Skeletal muscle tissue (tissue), 4 donors: ENCODE results near the gene NCLN. TPM values are rescaled to one million over a fixed set of nuclear protein-coding genes. Genes with fewer than 3 reads are reported as not detected.
A peak's percentile ranks its signal among the peaks of the same experiment; 100 is the strongest.
"Not testable (repeated sequence)": the region's sequence is repeated elsewhere in the genome, so short reads cannot be mapped to it uniquely, and the experiment has no call there.

Experiments
- H3K27ac ChIP-seq: one replicate; pipeline ENCODE4 v1.7.0; 2013; ENCODE audit warnings: mild to moderate bottlenecking, low read depth, low read length, inconsistent platforms
- H3K27me3 ChIP-seq, 3 donors: one replicate each; pipeline ENCODE4 v1.7.0; 2013; ENCODE audit warnings: low read length in 3 of 3; ENCODE audit not compliant: control insufficient read depth in 3 of 3, insufficient read depth in 3 of 3
- H3K36me3 ChIP-seq, 3 donors: one replicate each; pipeline ENCODE4 v1.7.0; 2013; ENCODE audit warnings: low read length in 3 of 3; ENCODE audit not compliant: control insufficient read depth in 3 of 3, insufficient read depth in 3 of 3
- H3K4me1 ChIP-seq, 3 donors: one replicate each; pipeline ENCODE4 v1.7.0; 2013; ENCODE audit warnings: low read length in 3 of 3, mild to moderate bottlenecking in 3 of 3; ENCODE audit not compliant: control insufficient read depth in 3 of 3, insufficient read depth in 3 of 3
- H3K4me3 ChIP-seq, 3 donors: one replicate each; pipeline ENCODE4 v1.7.0; 2013; ENCODE audit warnings: low read length in 3 of 3
- H3K9ac ChIP-seq, 3 donors: one replicate each; pipeline ENCODE4 v1.7.0; 2013; ENCODE audit warnings: low read length in 3 of 3, mild to moderate bottlenecking in 3 of 3, moderate library complexity in 2 of 3, low read depth in 1 of 3
- H3K9me3 ChIP-seq, 3 donors: one replicate each; pipeline ENCODE4 v1.7.0; 2013; ENCODE audit warnings: low read length in 3 of 3; ENCODE audit not compliant: control insufficient read depth in 3 of 3
- total RNA-seq: library from RNA; depleted of rRNA; stranded (reverse); fragments of >200 nt; gene quantifications from one replicate; pipeline ENCODE4 v1.2.3, GENCODE V29; 2014
- donor health status: Osteomylitis.

Gene NCLN
- total RNA-seq, 1 donor from 2014 or later, result 8.9 TPM

GRCh38 chr19:3163230-3163886 lies 22.4 kb upstream of the NCLN start:
- peak overlapping the region in 1 of 3 donors; percentile 16 for H3K9ac ChIP-seq
- H3K27me3 ChIP-seq, result no peaks in the 10 kb centered on the region
- peaks cover 0 to 7% (median 0%) of the 10 kb centered on the region in 3 donors for H3K9me3 ChIP-seq
- H3K4me1 ChIP-seq, result no peaks in the 10 kb centered on the region
- no peak overlapping the region for H3K4me3 ChIP-seq
- H3K36me3 ChIP-seq, result no peaks in the 10 kb centered on the region
- H3K27ac ChIP-seq, result no peak overlapping the region

- Histone ChIP-seq H3K27me3 (no peaks in the 10 kb centered on the region), H3K9ac (no peak overlapping the region), H3K27ac (no peak overlapping the region), H3K9me3 (peaks cover 0 to 7% (median 0%) of the 10 kb centered on the region in 3 donors), H3K4me1 (no peaks in the 10 kb centered on the region), H3K36me3 (no peaks in the 10 kb centered on the region), H3K4me3 (no peak overlapping the region)
Measured at GRCh38 chr19:3163943-3164342, 21.8 kb upstream of the NCLN start.

GRCh38 chr19:3167533-3168272 lies 18.0 kb upstream of the NCLN start:
- Histone ChIP-seq H3K27ac (no peak overlapping the region), H3K36me3 (no peaks in the 10 kb centered on the region), H3K27me3 (peaks cover 7 to 8% (median 7%) of the 10 kb centered on the region in 3 donors), H3K9ac (no peak overlapping the region), H3K4me1 (no peaks in the 10 kb centered on the region), H3K9me3 (no peaks in the 10 kb centered on the region), H3K4me3 (no peak overlapping the region)

- no peak overlapping the region for H3K4me3 ChIP-seq
- no peaks in the 10 kb centered on the region for H3K9me3 ChIP-seq
- H3K9ac ChIP-seq, result no peak overlapping the region
- peaks cover 0 to 4% (median 0%) of the 10 kb centered on the region in 3 donors for H3K4me1 ChIP-seq
- H3K36me3 ChIP-seq, result no peaks in the 10 kb centered on the region
- peaks cover 7 to 11% (median 8%) of the 10 kb centered on the region in 3 donors for H3K27me3 ChIP-seq
- H3K27ac ChIP-seq, result no peak overlapping the region
Measured at GRCh38 chr19:3171894-3172672, 13.6 kb upstream of the NCLN start.

GRCh38 chr19:3172673-3173000 lies 13.1 kb upstream of the NCLN start:
- not testable (repeated sequence) for H3K27ac ChIP-seq, H3K36me3 ChIP-seq, H3K4me3 ChIP-seq, H3K4me1 ChIP-seq, H3K9me3 ChIP-seq, H3K9ac ChIP-seq
- H3K27me3 ChIP-seq, result peaks cover 7 to 11% (median 8%) of the 10 kb centered on the region in 3 donors

- Histone ChIP-seq H3K9me3 (no peaks in the 10 kb centered on the region), H3K4me1 (peaks cover 0 to 4% (median 0%) of the 10 kb centered on the region in 3 donors), H3K36me3 (no peaks in the 10 kb centered on the region), H3K4me3 (no peak overlapping the region), H3K27ac (no peak overlapping the region), H3K27me3 (peaks cover 7 to 11% (median 8%) of the 10 kb centered on the region in 3 donors), H3K9ac (no peak overlapping the region)
Measured at GRCh38 chr19:3175781-3176714, 9.7 kb upstream of the NCLN start.

GRCh38 chr19:3176715-3177501 lies 8.8 kb upstream of the NCLN start:
- no peak overlapping the region for H3K9ac ChIP-seq
- peaks cover 0 to 4% (median 0%) of the 10 kb centered on the region in 3 donors for H3K4me1 ChIP-seq
- H3K27me3 ChIP-seq, result peaks cover under 1 to 5% (median 5%) of the 10 kb centered on the region in 3 donors
- no peaks in the 10 kb centered on the region for H3K9me3 ChIP-seq
- H3K27ac ChIP-seq, result no peak overlapping the region
- no peak overlapping the region for H3K4me3 ChIP-seq
- H3K36me3 ChIP-seq, result no peaks in the 10 kb centered on the region

- Histone ChIP-seq H3K4me3 (no peak within 1 kb of the TSS), H3K9ac (no peak within 1 kb of the TSS), H3K4me1 (peaks cover 0 to 4% (median 0%) of the 10 kb centered on the region in 3 donors), H3K27ac (no peak within 1 kb of the TSS), H3K27me3 (peaks cover 0 to 4% (median 0%) of the 10 kb centered on the region in 3 donors), H3K36me3 (no peaks in the 10 kb centered on the region), H3K9me3 (no peaks in the 10 kb centered on the region)
Measured at GRCh38 chr19:3178377-3178972, 7.3 kb upstream of the NCLN start, which contains the start of gene S1PR4. Gene S1PR4, plus strand, starts transcription at chr19:3178769. Its CDS starts 24 bp downstream, at chr19:3178793.
